Endodermal cell (in vitro differentiated cells): Measurements from ENCODE around the gene VAV3. TPM values are rescaled to one million over a fixed set of nuclear protein-coding genes. Genes with fewer than 3 reads are reported as not detected.

Experiments
- DNase-seq: peaks from one replicate; pipeline ENCODE4 v3.0.0-alpha.2; 2017
- H3K27ac ChIP-seq: 2 replicates; pipeline ENCODE4 v1.5.1; 2013; ENCODE audit warnings: mild to moderate bottlenecking, low read depth, low read length, moderate library complexity
- H3K27me3 ChIP-seq: 2 replicates; pipeline ENCODE4 v1.6.1; 2013; ENCODE audit warnings: mild to moderate bottlenecking, low read length, moderate library complexity; ENCODE audit not compliant: insufficient read depth, control insufficient read depth, poor library complexity, severe bottlenecking
- H3K36me3 ChIP-seq: 2 replicates; pipeline ENCODE4 v1.7.0; 2013; ENCODE audit warnings: mild to moderate bottlenecking, low read length, moderate library complexity; ENCODE audit not compliant: control insufficient read depth, insufficient read depth
- H3K4me1 ChIP-seq: one replicate; pipeline ENCODE4 v1.7.0; 2013; ENCODE audit warnings: low read length; ENCODE audit not compliant: control insufficient read depth, insufficient read depth
- H3K4me3 ChIP-seq: 2 replicates; pipeline ENCODE4 v1.5.1; 2013; ENCODE audit warnings: mild to moderate bottlenecking, low read length, moderate library complexity
- H3K9ac ChIP-seq: 2 replicates; pipeline ENCODE4 v1.6.1; 2013; ENCODE audit warnings: mild to moderate bottlenecking, low read length, moderate library complexity; ENCODE audit not compliant: poor library complexity, severe bottlenecking; ENCODE audit errors: extremely low read depth
- H3K9me3 ChIP-seq: 2 replicates; pipeline ENCODE4 v1.6.1; 2013; ENCODE audit warnings: mild to moderate bottlenecking, low read length, moderate library complexity; ENCODE audit not compliant: control insufficient read depth
- H3K27ac Mint-ChIP-seq: 2 replicates; pipeline ENCODE4 v1.8.0; 2020; ENCODE audit warnings: mixed read lengths
- H3K27me3 Mint-ChIP-seq: 2 replicates; pipeline ENCODE4 v1.8.0; 2021; ENCODE audit warnings: mild to moderate bottlenecking, mixed read lengths; ENCODE audit not compliant: insufficient read depth
- H3K36me3 Mint-ChIP-seq: 2 replicates; pipeline ENCODE4 v1.8.0; 2020; ENCODE audit warnings: low read depth, mixed read lengths
- H3K4me1 Mint-ChIP-seq: 2 replicates; pipeline ENCODE4 v1.8.0; 2020; ENCODE audit warnings: mixed read lengths
- H3K4me3 Mint-ChIP-seq: 2 replicates; pipeline ENCODE4 v1.8.0; 2020; ENCODE audit warnings: mild to moderate bottlenecking, moderate library complexity, mixed read lengths
- H3K9me3 Mint-ChIP-seq: 2 replicates; pipeline ENCODE4 v1.8.0; 2020; ENCODE audit warnings: mild to moderate bottlenecking, mixed read lengths
- WGBS, 2 experiments: methylation state at CpG; one replicate each; pipeline versions ENCODE4 v1.1.5 to v1.1.7; 2013; ENCODE audit warnings: missing lambda C conversion rate in 2 of 2, mixed read lengths in 1 of 2; ENCODE audit not compliant: insufficient coverage in 1 of 2, insufficient read length in 1 of 2; 5-methylcytosine and 5-hydroxymethylcytosine counted together
- total RNA-seq, 2 donors: library from RNA; stranded (reverse); fragmentation: NEBNext Ultra II Directional in 1 of 2; extraction: Animal tissue kit (Norgen Biotek cat#: 25700) in 1 of 2; gene quantifications; 2 replicates in 1 of 2; 3 replicates in 1 of 2; pipeline ENCODE4 v1.2.1, GENCODE V29; 2021
- TF ChIP-seq, protein P1 (sequence below): fragments of 200-600 bp; sonication (generic); conservative IDR thresholded peaks from 2 replicates; pipeline ENCODE4 v1.5.0; 2021; ENCODE audit warnings: antibody characterized with exemption, mild to moderate bottlenecking

Gene VAV3
- total RNA-seq, 2 donors from 2014 or later, result 6.9 to 9.6 TPM

DNA sequence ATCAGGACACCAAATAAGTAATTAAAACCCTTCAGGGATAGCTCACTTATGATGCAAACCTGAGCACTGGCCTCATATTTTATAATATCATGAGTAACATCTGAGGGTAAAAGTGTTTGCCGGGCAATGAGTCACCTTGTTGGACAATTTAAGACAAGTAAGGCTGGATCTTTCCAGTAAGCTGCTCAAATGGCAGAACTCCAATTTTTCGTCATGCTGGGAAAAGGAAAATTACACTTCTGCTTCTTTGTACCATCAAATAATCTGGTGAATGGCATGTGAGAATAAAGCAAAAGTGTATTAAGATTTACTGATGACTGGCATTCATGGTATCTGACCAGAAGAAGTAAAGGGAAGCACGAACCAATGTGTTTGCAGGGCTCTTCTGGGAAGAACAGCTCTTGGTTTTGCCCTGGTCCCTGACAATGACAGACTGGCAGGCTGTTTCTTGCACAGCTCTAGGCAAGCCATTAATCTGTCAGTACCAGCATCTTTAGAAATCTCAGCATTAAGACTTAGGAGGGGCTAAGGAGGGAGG, 392.2 kb downstream of the VAV3 start:
- Histone ChIP-seq H3K27ac (no peak overlapping the region), H3K36me3 (no peaks in the 10 kb centered on the region), H3K9ac (no peak overlapping the region), H3K4me1 (no peaks in the 10 kb centered on the region), H3K27me3 (peaks cover 18% of the 10 kb centered on the region), H3K4me3 (no peak overlapping the region), H3K9me3 (no peaks in the 10 kb centered on the region)
- no peaks in the 10 kb centered on the region for H3K27me3 Mint-ChIP-seq
- peaks cover 3% of the 10 kb centered on the region for H3K36me3 Mint-ChIP-seq
- H3K4me1 Mint-ChIP-seq, result peaks cover 5% of the 10 kb centered on the region
- WGBS, 2 experiments, result 91 to 100% methylated on average over 3 of the region's 3 CpGs
- H3K27ac Mint-ChIP-seq, result no peak overlapping the region
- no peak overlapping the region for H3K4me3 Mint-ChIP-seq
- TF ChIP-seq, protein P1, sequence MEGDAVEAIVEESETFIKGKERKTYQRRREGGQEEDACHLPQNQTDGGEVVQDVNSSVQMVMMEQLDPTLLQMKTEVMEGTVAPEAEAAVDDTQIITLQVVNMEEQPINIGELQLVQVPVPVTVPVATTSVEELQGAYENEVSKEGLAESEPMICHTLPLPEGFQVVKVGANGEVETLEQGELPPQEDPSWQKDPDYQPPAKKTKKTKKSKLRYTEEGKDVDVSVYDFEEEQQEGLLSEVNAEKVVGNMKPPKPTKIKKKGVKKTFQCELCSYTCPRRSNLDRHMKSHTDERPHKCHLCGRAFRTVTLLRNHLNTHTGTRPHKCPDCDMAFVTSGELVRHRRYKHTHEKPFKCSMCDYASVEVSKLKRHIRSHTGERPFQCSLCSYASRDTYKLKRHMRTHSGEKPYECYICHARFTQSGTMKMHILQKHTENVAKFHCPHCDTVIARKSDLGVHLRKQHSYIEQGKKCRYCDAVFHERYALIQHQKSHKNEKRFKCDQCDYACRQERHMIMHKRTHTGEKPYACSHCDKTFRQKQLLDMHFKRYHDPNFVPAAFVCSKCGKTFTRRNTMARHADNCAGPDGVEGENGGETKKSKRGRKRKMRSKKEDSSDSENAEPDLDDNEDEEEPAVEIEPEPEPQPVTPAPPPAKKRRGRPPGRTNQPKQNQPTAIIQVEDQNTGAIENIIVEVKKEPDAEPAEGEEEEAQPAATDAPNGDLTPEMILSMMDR, result no peak
- H3K9me3 Mint-ChIP-seq, result no peaks in the 10 kb centered on the region
- DNase-seq, result no peak

DNA sequence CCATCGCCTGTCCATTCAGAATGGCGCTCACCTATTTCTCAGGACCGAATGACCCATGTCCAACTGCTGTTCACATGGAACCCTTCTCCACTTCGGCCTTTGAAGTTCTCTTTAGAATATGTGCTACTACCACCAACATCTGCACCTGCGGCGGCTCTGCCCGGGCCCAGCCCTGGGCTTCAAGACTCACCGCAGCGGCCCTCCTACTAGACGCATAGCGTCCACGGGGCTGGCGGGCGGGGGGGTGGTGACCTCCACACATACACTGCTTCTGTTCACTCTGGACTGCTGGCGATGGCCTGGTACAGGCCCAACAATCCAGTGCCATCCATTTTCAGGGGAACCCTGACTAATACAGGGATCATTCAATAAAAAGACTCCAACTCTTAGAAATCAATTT, 394.2 kb downstream of the VAV3 start:
- Mint-ChIP-seq H3K9me3 (no peaks in the 10 kb centered on the region), H3K4me3 (no peak overlapping the region), H3K36me3 (peaks cover 3% of the 10 kb centered on the region), H3K4me1 (peaks cover 5% of the 10 kb centered on the region), H3K27ac (no peak overlapping the region), H3K27me3 (no peaks in the 10 kb centered on the region)
- no peak overlapping the region for H3K27ac ChIP-seq
- DNase-seq, result no peak
- no peaks in the 10 kb centered on the region for H3K9me3 ChIP-seq
- H3K4me3 ChIP-seq, result no peak overlapping the region
- no peaks in the 10 kb centered on the region for H3K27me3 ChIP-seq
- WGBS, 2 experiments, result 96 to 98% methylated on average over 6 to 15 of the region's 15 CpGs
- no peaks in the 10 kb centered on the region for H3K4me1 ChIP-seq
- no peaks in the 10 kb centered on the region for H3K36me3 ChIP-seq
- H3K9ac ChIP-seq, result no peak overlapping the region
- TF ChIP-seq, protein P1, result no peak

- Mint-ChIP-seq H3K27me3 (no peaks in the 10 kb centered on the region), H3K9me3 (no peaks in the 10 kb centered on the region), H3K27ac (no peak overlapping the region), H3K4me1 (peaks cover 2% of the 10 kb centered on the region), H3K4me3 (no peak overlapping the region), H3K36me3 (no peaks in the 10 kb centered on the region)
- Histone ChIP-seq H3K27me3 (no peaks in the 10 kb centered on the region), H3K27ac (no peak overlapping the region), H3K9ac (no peak overlapping the region), H3K9me3 (no peaks in the 10 kb centered on the region), H3K4me1 (no peaks in the 10 kb centered on the region), H3K36me3 (no peaks in the 10 kb centered on the region), H3K4me3 (no peak overlapping the region)
- TF ChIP-seq, protein P1, result no peak
- WGBS, 2 experiments, result 81 to 88% methylated on average over 2 to 3 of the region's 3 CpGs
- DNase-seq, result no peak
These were observed 401.5 kb downstream of the VAV3 start for GRCh38 chr1:107563441-107563840.
